Inflammatory macrophage treated with lipopolysaccharide for 1 hour (primary cell): Measurements from ENCODE around the gene POP4.
"Not testable (repeated sequence)": the region's sequence is repeated elsewhere in the genome, so short reads cannot be mapped to it uniquely, and the experiment has no call there.

ENCODE experiments used
- DNase-seq, 2 donors: peaks; one replicate each; pipeline ENCODE4 v3.0.0-alpha.2; 2020 to 2022

POP4 gene, protein sequence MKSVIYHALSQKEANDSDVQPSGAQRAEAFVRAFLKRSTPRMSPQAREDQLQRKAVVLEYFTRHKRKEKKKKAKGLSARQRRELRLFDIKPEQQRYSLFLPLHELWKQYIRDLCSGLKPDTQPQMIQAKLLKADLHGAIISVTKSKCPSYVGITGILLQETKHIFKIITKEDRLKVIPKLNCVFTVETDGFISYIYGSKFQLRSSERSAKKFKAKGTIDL

DNA sequence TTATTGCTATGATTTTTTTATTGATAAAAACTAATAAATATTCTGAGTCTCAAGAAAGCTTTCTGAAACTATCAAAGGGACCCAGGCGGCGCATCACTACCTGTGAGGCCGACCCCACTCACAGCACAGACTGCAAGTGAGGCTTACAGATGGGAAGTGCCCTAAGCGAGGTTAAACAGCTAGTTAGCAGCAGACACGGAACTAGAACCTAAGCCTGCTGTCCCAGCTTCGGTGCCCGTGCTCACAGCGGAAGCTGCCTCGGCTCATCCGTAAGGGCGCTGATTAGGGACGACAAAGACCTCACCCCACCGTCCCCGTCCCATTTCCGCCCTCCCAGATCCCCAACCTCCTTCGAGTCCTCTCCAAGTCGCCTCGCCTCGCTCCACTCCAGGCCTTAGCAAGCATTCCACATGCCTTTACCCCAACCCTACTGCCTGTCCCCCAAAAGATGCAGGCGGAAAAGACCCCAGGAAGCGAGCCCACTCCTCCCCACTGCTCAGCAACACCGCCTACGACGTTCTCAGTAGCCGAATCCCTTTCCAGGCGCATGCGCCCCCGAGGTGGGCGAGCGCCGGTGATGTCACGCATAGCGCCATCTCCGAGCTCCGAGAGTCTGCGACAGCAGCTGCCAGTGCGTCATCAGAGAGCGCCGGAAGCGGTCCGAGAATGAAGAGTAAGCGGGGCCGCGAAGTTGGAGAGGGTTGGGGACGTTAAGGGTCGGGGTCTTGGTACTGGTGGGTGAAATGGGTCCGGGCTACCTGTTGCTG, at the start of gene POP4:
Gene POP4 (plus strand): TSS at position 631 of the 767 bp plus-strand sequence. CDS start 36 bp downstream, at position 667.
- DNase-seq = peak; percentile 94 to 99

DNA sequence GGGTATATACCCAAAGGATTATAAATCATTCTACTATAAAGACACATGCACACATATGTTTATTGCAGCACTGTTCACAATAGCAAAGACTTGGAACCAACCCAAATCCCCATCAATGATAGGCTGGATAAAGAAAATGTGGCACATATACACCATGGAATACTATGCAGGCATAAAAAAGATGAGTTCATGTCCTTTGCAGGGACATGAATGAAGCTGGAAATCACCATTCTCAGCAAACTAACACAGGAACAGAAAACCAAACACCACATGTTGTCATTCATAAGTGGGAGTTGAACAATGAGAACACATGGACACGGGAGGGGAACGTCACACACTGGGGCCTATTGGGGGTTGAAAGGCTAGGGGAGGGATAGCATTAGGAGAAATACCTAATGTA, 47.0 kb upstream of the POP4 start:
- DNase-seq = not testable (repeated sequence)

DNA sequence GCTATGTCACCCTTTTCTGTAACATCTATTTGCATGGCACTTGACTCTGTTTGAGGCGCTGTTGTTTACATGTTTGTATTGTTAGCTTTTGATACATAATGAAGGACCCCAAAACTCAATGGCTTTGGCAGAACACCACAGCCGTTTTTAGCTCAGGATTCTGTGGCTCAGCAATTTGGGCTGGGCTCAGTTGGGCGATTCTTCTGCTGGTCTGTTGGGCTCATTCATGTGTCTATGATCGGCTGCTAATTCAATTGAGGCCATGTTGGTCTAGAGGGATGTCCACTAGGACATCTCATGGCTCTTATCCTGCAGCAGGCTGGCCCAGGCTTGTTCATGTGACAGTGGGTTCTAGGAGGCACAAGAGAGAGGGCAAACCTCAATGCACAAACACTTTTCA, 46.3 kb upstream of the POP4 start:
- no peak for DNase-seq

- DNase-seq = no peak
These were observed 45.6 kb upstream of the POP4 start for GRCh38 chr19:29560313-29561075.

- no peak for DNase-seq
These were observed 44.5 kb upstream of the POP4 start for GRCh38 chr19:29561601-29562000.

- DNase-seq = no peak
These were observed 43.5 kb upstream of the POP4 start for GRCh38 chr19:29562299-29563297.

DNA sequence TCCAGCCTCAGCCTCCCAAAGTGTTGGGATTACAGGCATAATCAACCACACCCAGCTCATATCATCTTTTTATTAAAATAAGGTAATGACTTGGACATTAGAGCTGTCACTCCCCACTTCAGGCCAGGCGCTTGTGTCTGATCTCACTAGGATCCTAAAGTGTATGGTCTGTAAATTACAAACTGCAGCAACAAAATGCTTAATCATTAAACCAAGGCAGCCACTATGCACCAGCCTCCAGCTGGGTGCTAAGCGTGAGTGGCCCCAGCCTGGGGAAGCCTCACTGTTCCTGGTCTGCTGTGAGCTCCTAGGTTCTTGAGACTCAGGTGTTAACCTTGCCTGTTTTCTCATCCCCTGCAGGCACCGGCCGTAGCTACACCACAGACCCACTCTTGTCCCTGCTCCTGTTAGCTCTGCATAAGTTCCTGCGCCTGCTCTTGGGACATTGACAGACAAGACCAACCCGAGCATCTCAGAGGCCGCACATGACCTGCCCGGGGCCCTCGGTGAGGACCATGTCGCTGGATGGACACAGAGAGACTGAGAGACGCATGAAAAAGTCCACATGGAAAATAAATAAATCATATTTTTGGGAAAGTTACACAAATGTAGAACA, 42.5 kb upstream of the POP4 start:
- no peak for DNase-seq

GRCh38 chr19:29564574-29565005, 41.5 kb upstream of the POP4 start:
- DNase-seq = no peak

DNA sequence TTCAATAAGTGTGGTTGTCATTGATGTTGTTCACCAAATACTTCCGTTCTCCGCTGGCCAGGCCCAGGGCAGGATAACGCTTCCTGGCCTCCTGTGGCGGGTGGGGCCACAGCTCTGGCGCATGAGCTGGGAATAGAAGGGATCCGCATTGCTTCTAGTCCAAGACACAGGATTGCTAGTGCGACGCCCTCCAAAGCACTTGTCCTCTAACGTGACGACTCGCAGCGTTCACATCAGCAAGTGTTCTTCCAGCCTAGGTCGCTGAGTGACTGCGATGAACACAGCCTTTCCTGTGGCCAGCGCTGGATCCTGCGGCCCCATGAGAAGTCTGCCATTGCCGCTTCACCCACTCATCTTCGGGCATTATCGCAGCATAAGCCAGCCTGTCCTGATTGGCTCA, 40.9 kb upstream of the POP4 start:
- no peak for DNase-seq

DNA sequence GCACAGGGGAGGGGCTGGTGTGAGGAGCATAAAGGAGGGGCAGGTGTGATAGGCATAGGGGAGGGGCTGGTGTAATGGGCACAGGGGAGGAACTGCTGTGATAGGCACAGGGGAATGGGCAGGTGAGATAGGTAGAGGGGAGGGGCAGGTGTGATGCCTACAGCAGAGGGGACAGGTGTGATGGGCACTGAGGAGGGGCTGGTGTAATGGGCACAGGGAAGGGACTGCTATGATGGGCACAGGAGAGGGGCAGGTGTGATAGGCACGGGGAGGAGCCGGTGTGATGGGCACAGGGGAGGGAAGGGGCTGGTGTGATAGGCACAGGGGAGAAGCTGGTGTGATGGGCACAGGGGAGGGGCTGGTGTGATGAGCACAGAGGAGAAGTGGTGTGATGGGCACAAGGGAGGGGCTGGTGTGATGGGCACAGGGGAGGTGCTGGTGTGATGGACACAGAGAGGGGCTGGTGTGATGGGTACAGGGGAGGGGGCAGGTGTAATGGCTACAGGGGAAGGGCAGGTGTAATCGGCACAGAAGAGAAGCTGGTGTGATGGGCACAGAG, 39.5 kb upstream of the POP4 start:
- DNase-seq = no peak

- DNase-seq = no peak
These were observed 38.6 kb upstream of the POP4 start for GRCh38 chr19:29567366-29567915.

DNA sequence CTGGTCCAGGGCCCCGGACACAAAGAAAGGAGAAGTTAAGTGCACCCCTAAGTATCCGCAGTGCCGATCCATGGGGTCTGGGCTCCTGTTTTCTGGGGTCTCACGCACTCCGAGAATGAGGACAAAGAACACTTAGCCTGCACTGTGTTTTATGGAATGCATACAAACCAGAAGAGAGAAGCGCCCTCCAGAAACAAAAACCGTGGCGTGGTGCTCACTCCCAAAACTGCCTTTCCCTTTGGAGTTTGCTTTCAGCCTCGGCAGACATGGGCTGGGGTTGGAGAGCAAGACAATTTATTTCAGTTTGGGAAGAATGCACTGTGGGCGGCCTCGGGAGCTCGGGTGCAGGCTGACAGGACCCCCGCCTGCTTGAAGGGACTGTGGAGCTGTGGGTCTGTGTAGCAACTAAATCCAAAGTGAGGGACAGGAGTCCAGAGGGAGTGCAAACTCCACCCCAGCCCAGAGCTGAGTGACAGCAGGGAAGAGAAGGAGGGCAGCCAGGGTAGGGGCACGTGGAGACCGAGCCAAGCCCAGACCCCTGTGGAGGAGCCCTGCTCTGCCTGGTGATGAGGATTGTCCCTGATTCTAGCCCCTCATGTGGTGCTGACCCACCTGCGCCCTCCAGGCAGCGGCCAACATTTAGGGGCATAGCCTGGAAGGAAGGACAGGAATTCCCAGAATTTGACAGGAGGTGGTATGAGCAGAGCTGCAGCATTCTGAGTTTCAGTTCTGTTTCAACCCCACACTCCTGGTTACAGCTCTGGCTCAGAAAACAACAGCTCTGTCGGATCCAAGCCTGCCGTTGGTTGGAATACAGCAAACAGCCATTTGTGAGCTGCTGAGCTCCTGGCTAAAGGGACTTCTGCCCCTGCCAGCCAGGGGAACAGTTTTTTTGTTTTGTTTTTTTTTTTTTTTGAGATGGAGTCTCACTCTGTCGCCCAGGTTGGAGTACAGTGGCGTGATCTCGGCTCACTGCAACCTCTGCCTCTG, 37.8 kb upstream of the POP4 start:
- no peak for DNase-seq

DNA sequence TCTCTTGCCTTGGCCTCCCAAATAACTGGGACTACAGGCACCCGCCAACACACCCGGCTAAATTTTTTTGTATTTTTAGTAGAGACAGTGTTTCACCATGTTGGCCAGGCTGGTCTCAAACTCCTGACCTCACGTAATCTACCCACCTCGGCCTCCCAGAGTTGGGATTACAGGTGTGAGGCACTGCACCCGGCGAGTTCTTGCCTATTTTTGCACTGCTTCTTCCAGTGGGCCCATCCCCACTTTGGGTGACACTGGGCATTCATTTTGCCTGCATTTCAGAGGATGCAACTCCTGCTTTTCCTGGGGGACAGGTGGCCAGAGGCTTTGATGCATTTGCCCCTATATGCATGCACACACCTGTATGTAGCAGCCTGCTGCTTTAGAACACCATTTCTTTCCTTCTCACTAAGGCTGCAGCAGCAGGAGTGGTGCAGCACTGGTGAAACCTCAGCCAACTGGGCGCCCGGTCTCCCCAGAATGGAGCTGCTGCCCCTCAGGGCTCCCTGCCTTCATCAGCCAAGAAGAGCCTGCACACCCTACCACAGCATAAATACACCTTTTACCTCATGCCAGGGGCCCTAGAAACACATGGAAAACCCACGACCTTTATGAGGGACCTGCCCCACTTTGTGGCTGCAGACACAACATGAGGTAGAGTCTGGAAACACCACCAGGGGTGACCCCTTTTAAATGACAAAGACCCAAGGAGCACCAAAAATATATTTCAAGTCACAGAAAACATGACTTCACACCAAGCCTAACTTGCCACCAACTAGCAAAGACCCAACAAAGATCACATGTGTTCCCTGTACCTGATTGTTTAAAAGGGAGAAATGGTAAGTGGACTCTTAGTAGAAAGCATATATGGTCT, 36.8 kb upstream of the POP4 start:
- DNase-seq = no peak

- DNase-seq = no peak
These were observed 34.9 kb upstream of the POP4 start for GRCh38 chr19:29571181-29571580.

- no peak for DNase-seq
These were observed 32.6 kb upstream of the POP4 start for GRCh38 chr19:29573486-29573885.

DNA sequence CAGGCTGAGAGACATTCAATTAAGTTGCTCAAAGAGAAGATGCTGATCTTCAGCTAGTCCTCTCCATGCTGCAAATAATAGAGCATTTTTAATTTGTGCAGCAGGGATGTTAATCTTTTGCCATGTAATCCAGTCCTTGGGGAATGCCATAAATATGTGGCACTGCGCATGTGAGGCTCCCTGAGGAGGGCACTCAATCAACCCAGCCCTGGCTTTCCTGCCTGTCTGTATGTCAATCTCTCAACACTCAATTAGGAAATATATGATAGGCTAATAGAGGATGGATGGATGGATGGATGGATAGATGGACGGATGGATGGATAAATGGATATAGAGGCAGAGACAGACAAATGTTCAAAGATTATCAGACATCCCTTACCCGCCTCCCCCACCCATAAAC, 31.6 kb upstream of the POP4 start:
- no peak for DNase-seq

- peak in 1 of 2 donors; percentile 60 for DNase-seq
These were observed 30.0 kb upstream of the POP4 start for GRCh38 chr19:29576046-29576606.
